KMS-11 (cell line): ENCODE data around the gene PTPN22.

Experiments
- H2AFZ ChIP-seq: fragments of 200-600 bp; sonication (generic); 2 replicates; pipeline ENCODE4 v1.6.1; 2016; ENCODE audit warnings: antibody characterized with exemption, mixed run types, low read depth
- H3K27ac ChIP-seq: fragments of 200-600 bp; sonication (generic); 2 replicates; pipeline ENCODE4 v1.6.1; 2016; ENCODE audit warnings: mild to moderate bottlenecking, mixed run types
- H3K27me3 ChIP-seq: fragments of 200-600 bp; sonication (generic); 2 replicates; pipeline ENCODE4 v1.6.1; 2017; ENCODE audit warnings: mild to moderate bottlenecking, low read depth, mixed run types, moderate library complexity; ENCODE audit not compliant: insufficient read depth
- H3K36me3 ChIP-seq: fragments of 200-600 bp; sonication (generic); 2 replicates; pipeline ENCODE4 v1.6.1; 2017; ENCODE audit warnings: mild to moderate bottlenecking, mixed run types; ENCODE audit not compliant: insufficient read depth
- H3K4me1 ChIP-seq: fragments of 200-600 bp; sonication (generic); 2 replicates; pipeline ENCODE4 v1.6.1; 2016; ENCODE audit warnings: mild to moderate bottlenecking, low read depth, mixed run types; ENCODE audit not compliant: poor library complexity, severe bottlenecking
- H3K4me2 ChIP-seq: fragments of 200-600 bp; sonication (generic); 2 replicates; pipeline ENCODE4 v1.7.0; 2016; ENCODE audit warnings: mild to moderate bottlenecking, mixed run types
- H3K4me3 ChIP-seq: fragments of 200-600 bp; sonication (generic); IDR thresholded peaks from 2 replicates; pipeline ENCODE4 v1.6.1; 2017; ENCODE audit warnings: low read depth, low read length, mixed read lengths; ENCODE audit not compliant: insufficient read depth
- H3K79me2 ChIP-seq: fragments of 200-600 bp; sonication (generic); 2 replicates; pipeline ENCODE4 v1.6.1; 2016; ENCODE audit warnings: low read depth, mixed run types; ENCODE audit not compliant: insufficient read depth
- H3K9ac ChIP-seq: fragments of 200-600 bp; sonication (generic); 2 replicates; pipeline ENCODE4 v1.6.1; 2016; ENCODE audit warnings: mild to moderate bottlenecking, mixed run types
- H4K20me1 ChIP-seq: fragments of 200-600 bp; sonication (generic); 2 replicates; pipeline ENCODE4 v1.6.1; 2016; ENCODE audit warnings: mild to moderate bottlenecking, mixed run types; ENCODE audit not compliant: insufficient read depth
- CTCF ChIP-seq: fragments of 200-600 bp; sonication (generic); conservative IDR thresholded peaks from 2 replicates; pipeline ENCODE4 v1.6.1; 2017; ENCODE audit warnings: low read depth, mild to moderate bottlenecking, antibody characterized with exemption, low read length, moderate library complexity, mixed read lengths

The PTPN22 gene

GRCh38 chr1:113792986-113793385 lies 78.5 kb downstream of the PTPN22 start:
- Histone ChIP-seq H2AFZ (no peak overlapping the region), H3K4me1 (no peaks in the 10 kb centered on the region), H3K27me3 (no peaks in the 10 kb centered on the region), H3K79me2 (no peaks in the 10 kb centered on the region), H4K20me1 (no peaks in the 10 kb centered on the region), H3K4me3 (no peak overlapping the region), H3K9ac (no peak overlapping the region), H3K36me3 (no peaks in the 10 kb centered on the region), H3K27ac (no peak overlapping the region), H3K4me2 (no peak overlapping the region)
- TF ChIP-seq CTCF: no peak

DNA sequence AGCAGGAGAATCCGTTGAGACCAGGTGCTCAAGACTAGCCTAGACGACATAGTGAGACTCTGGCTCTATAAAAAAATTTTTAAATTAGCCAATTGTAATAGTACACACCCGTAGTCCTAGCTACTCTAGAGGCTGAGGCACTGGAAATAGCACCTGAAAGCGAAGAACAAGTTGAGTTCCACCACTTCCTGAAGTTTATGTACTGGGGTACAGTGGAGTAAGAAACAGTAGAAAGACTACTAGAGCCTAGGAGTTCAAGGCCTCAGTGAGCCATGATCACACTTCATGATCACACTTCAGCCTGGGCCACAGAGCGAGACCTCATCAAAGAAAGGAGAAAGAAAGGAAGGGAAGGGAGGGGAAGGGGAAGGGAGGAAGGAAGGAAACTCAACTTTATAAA lies 79.0 kb downstream of the PTPN22 start:
- H3K9ac ChIP-seq: no peak overlapping the region
- no peak for TF ChIP-seq CTCF
- no peaks in the 10 kb centered on the region for H3K36me3 ChIP-seq
- H3K4me2 ChIP-seq: no peak overlapping the region
- H4K20me1 ChIP-seq: no peaks in the 10 kb centered on the region
- H3K4me1 ChIP-seq: peaks cover 5% of the 10 kb centered on the region
- H3K79me2 ChIP-seq: no peaks in the 10 kb centered on the region
- H2AFZ ChIP-seq: no peak overlapping the region
- H3K27me3 ChIP-seq: no peaks in the 10 kb centered on the region
- H3K4me3 ChIP-seq: no peak overlapping the region
- H3K27ac ChIP-seq: no peak overlapping the region

DNA sequence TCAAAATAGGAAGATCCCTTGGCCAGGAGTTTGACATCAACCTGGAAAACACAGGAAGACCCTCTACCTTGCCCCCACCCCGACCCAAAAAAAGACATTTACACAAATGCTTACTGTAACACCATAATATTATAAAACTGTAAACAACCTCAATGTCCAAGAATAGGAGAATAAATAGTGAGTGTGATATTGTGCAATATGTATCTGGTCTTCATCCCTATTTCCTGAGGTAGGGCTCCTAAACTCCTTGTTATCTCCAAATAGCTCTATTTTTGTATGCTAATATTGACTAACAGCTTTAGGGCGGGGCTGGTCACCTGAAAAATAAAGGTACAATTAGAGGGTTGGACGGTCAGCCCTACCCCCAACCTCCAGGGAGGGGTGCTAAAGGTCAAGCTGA lies 82.7 kb downstream of the PTPN22 start:
- TF ChIP-seq CTCF: no peak
- H3K27me3 ChIP-seq: no peaks in the 10 kb centered on the region
- H3K4me2 ChIP-seq: no peak overlapping the region
- no peaks in the 10 kb centered on the region for H4K20me1 ChIP-seq
- H2AFZ ChIP-seq: no peak overlapping the region
- H3K4me1 ChIP-seq: peaks cover 41% of the 10 kb centered on the region
- no peaks in the 10 kb centered on the region for H3K36me3 ChIP-seq
- no peak overlapping the region for H3K4me3 ChIP-seq
- no peak overlapping the region for H3K9ac ChIP-seq
- no peak overlapping the region for H3K27ac ChIP-seq
- no peaks in the 10 kb centered on the region; the same call in 1 of the 2 replicates for H3K79me2 ChIP-seq

- no peak overlapping the region for H3K4me3 ChIP-seq
- H4K20me1 ChIP-seq: no peaks in the 10 kb centered on the region
- H3K27ac ChIP-seq: no peak overlapping the region
- no peak overlapping the region for H3K9ac ChIP-seq
- H3K79me2 ChIP-seq: no peaks in the 10 kb centered on the region; the same call in 1 of the 2 replicates
- peaks cover 53% of the 10 kb centered on the region for H3K4me1 ChIP-seq
- no peak for TF ChIP-seq CTCF
- no peak overlapping the region for H3K4me2 ChIP-seq
- H2AFZ ChIP-seq: no peak overlapping the region
- no peaks in the 10 kb centered on the region for H3K27me3 ChIP-seq
- no peaks in the 10 kb centered on the region for H3K36me3 ChIP-seq
These were observed 83.8 kb downstream of the PTPN22 start for GRCh38 chr1:113787663-113788062.
